ENCODE measurements around the gene CDT1.
"Not testable (repeated sequence)": the region's sequence is repeated elsewhere in the genome, so short reads cannot be mapped to it uniquely, and the experiment has no call there.

CDT1 gene

GRCh38 chr16:88769617-88770460, 33.8 kb upstream of the CDT1 start:
- no peak for DNase-seq

GRCh38 chr16:88770461-88771293, 32.9 kb upstream of the CDT1 start:
- no peak for DNase-seq

- DNase-seq: no peak
Observed at GRCh38 chr16:88771294-88771772, 32.3 kb upstream of the CDT1 start.

GRCh38 chr16:88771781-88772180, 31.8 kb upstream of the CDT1 start:
- DNase-seq: not testable (repeated sequence)

GRCh38 chr16:88772871-88773811, 30.4 kb upstream of the CDT1 start:
- DNase-seq: peak; percentile 73

GRCh38 chr16:88773812-88774291, 29.7 kb upstream of the CDT1 start:
- no peak for DNase-seq

GRCh38 chr16:88774544-88775393, 28.8 kb upstream of the CDT1 start:
- DNase-seq: no peak

GRCh38 chr16:88775825-88776224, 27.8 kb upstream of the CDT1 start:
- DNase-seq: no peak

- DNase-seq: no peak
Observed at GRCh38 chr16:88777471-88778270, 25.9 kb upstream of the CDT1 start.

GRCh38 chr16:88778271-88778525, 25.4 kb upstream of the CDT1 start:
- no peak for DNase-seq

GRCh38 chr16:88778541-88779065, 25.0 kb upstream of the CDT1 start:
- no peak for DNase-seq

GRCh38 chr16:88779406-88780141, 24.0 kb upstream of the CDT1 start:
- DNase-seq: no peak

- DNase-seq: no peak
Observed at GRCh38 chr16:88780142-88781062, 23.2 kb upstream of the CDT1 start.

GRCh38 chr16:88781140-88782077, 22.2 kb upstream of the CDT1 start:
- no peak for DNase-seq

- DNase-seq: no peak
Observed at GRCh38 chr16:88782454-88783390, 20.9 kb upstream of the CDT1 start.

GRCh38 chr16:88783391-88784073, 20.1 kb upstream of the CDT1 start:
- DNase-seq: no peak

Measured in right forelimb (tissue), 1 donor.